H1 (cell line): ENCODE results near the gene SH3RF3. TPM values are rescaled to one million over a fixed set of nuclear protein-coding genes. Genes with fewer than 3 reads are reported as not detected.

Source experiments
- CTCF ChIA-PET: fragments of 300-600 bp; sonication (Branson Sonifier 250); formaldehyde crosslinking; loops from one replicate; lab custom pipeline; 2021; ENCODE audit not compliant: partially characterized antibody; lab: Charles Lee
- POLR2A ChIA-PET: fragments of 300-600 bp; sonication (Branson Sonifier 250); formaldehyde crosslinking; loops from one replicate; lab custom pipeline; 2021; ENCODE audit warnings: inconsistent platforms; ENCODE audit not compliant: partially characterized antibody; lab: Charles Lee
- DNase-seq, 2 experiments: peaks; one replicate each; pipeline versions ENCODE4 v3.0.0 to v3.0.0-alpha.2; 2010 to 2022; ENCODE audit warnings: low spot score in 2 of 2, low read depth in 1 of 2, mixed read lengths in 1 of 2
- FAIRE-seq: peaks from 2 replicates; lab custom pipeline; 2011; peaks lifted over from hg19 to GRCh38; lab: Jason Lieb, UNC
- H2AFZ ChIP-seq: 2 replicates; pipeline ENCODE4 v1.8.1; 2012; ENCODE audit warnings: low read length, inconsistent platforms
- H2AK5ac ChIP-seq: 2 replicates; pipeline ENCODE4 v1.6.1; 2013; ENCODE audit warnings: low read depth, low read length
- H2BK120ac ChIP-seq: replicated peaks from 2 replicates; pipeline ENCODE3; 2013; ENCODE audit warnings: low read depth, low read length, inconsistent platforms
- H2BK12ac ChIP-seq: 2 replicates; pipeline ENCODE4 v1.6.1; 2013; ENCODE audit warnings: low read depth, low read length
- H2BK15ac ChIP-seq: 2 replicates; pipeline ENCODE4 v1.6.1; 2013; ENCODE audit warnings: low read length
- H2BK20ac ChIP-seq: 2 replicates; pipeline ENCODE4 v1.6.1; 2013; ENCODE audit warnings: low read length
- H2BK5ac ChIP-seq: 2 replicates; pipeline ENCODE4 v1.6.1; 2013; ENCODE audit warnings: low read depth, low read length
- H3K14ac ChIP-seq: 2 replicates; pipeline ENCODE4 v1.6.1; 2013; ENCODE audit warnings: inconsistent platforms; ENCODE audit not compliant: insufficient read length
- H3K18ac ChIP-seq: 2 replicates; pipeline ENCODE4 v1.6.1; 2013; ENCODE audit warnings: low read length; ENCODE audit errors: extremely low read depth
- H3K23ac ChIP-seq: 2 replicates; pipeline ENCODE4 v1.6.1; 2013; ENCODE audit warnings: inconsistent platforms; ENCODE audit not compliant: insufficient read length
- H3K23me2 ChIP-seq: 2 replicates; pipeline ENCODE4 v1.6.1; 2013; ENCODE audit warnings: low read depth, low read length
- H3K27ac ChIP-seq: 2 replicates; pipeline ENCODE4 v1.6.1; 2011; ENCODE audit warnings: low read depth, low read length, inconsistent platforms
- H3K27me3 ChIP-seq, 4 experiments: replicated peaks in 1 of 4; 1 replicate in 1 of 4; 2 replicates in 3 of 4; pipeline versions ENCODE4 v1.6.1 to v1.8.1; 2011 to 2013; ENCODE audit warnings: low read length in 3 of 4, mild to moderate bottlenecking in 3 of 4, inconsistent platforms in 2 of 4, mixed read lengths in 2 of 4, moderate library complexity in 1 of 4; ENCODE audit not compliant: control insufficient read depth in 3 of 4, insufficient read depth in 3 of 4; ENCODE audit errors: extremely low read depth in 1 of 4
- H3K36me3 ChIP-seq, 4 experiments: 2 replicates each; pipeline versions ENCODE4 v1.6.1 to v1.8.1; 2011 to 2013; ENCODE audit warnings: mild to moderate bottlenecking in 4 of 4, low read length in 3 of 4, moderate library complexity in 2 of 4, control low read depth in 1 of 4, inconsistent platforms in 1 of 4; ENCODE audit not compliant: insufficient read depth in 4 of 4, control insufficient read depth in 2 of 4
- H3K4ac ChIP-seq: replicated peaks from 2 replicates; pipeline ENCODE3; 2013; ENCODE audit warnings: low read length, low read depth, mixed read lengths, inconsistent platforms; ENCODE audit not compliant: insufficient read length
- H3K4me1 ChIP-seq, 4 experiments: replicated peaks in 1 of 4; 1 replicate in 1 of 4; 2 replicates in 3 of 4; pipeline versions ENCODE4 v1.6.1 to v1.8.1; 2011 to 2013; ENCODE audit warnings: low read length in 3 of 4, inconsistent platforms in 2 of 4, mixed read lengths in 1 of 4; ENCODE audit not compliant: insufficient read depth in 4 of 4, control insufficient read depth in 3 of 4
- H3K4me2 ChIP-seq, 2 experiments: 2 replicates each; pipeline versions ENCODE4 v1.6.1 to v1.8.1; 2011 to 2013; ENCODE audit warnings: low read depth in 2 of 2, low read length in 2 of 2, control low read depth in 1 of 2, inconsistent platforms in 1 of 2, mild to moderate bottlenecking in 1 of 2; ENCODE audit not compliant: insufficient read depth in 1 of 2
- H3K4me3 ChIP-seq, 4 experiments: fragments of 200-600, 300-600 bp in 1 of 4; sonication (generic), shearing (Covaris generic), sonication (Bioruptor Twin) in 1 of 4; 2 replicates each; pipeline versions ENCODE4 v1.5.1 to v1.8.1; 2011 to 2016; ENCODE audit warnings: low read length in 4 of 4, low read depth in 3 of 4, control low read depth in 2 of 4, inconsistent platforms in 2 of 4, mild to moderate bottlenecking in 2 of 4, mixed read lengths in 1 of 4, moderate library complexity in 1 of 4; ENCODE audit not compliant: insufficient read depth in 2 of 4; ENCODE audit errors: extremely low read depth in 1 of 4
- H3K56ac ChIP-seq: replicated peaks from 2 replicates; pipeline ENCODE3; 2013; ENCODE audit warnings: low read depth, mild to moderate bottlenecking, mixed read lengths, low read length, inconsistent platforms; ENCODE audit not compliant: insufficient read length
- H3K79me1 ChIP-seq: 2 replicates; pipeline ENCODE4 v1.6.1; 2013; ENCODE audit warnings: low read depth, low read length, control low read depth
- H3K79me2 ChIP-seq, 2 experiments: 2 replicates each; pipeline versions ENCODE4 v1.6.1 to v1.8.1; 2012 to 2013; ENCODE audit warnings: low read length in 2 of 2, mild to moderate bottlenecking in 2 of 2, inconsistent platforms in 1 of 2; ENCODE audit not compliant: insufficient read depth in 2 of 2, control insufficient read depth in 1 of 2
- H3K9ac ChIP-seq, 4 experiments: replicated peaks in 1 of 4; 1 replicate in 1 of 4; 2 replicates in 3 of 4; pipeline versions ENCODE4 v1.6.1 to v1.8.1; 2011 to 2013; ENCODE audit warnings: low read depth in 3 of 4, low read length in 3 of 4, control low read depth in 2 of 4, mild to moderate bottlenecking in 2 of 4, moderate library complexity in 2 of 4, inconsistent platforms in 1 of 4; ENCODE audit errors: extremely low read depth in 1 of 4
- H3K9me3 ChIP-seq, 2 experiments: 2 replicates each; pipeline versions ENCODE4 v1.6.1 to v1.8.1; 2012 to 2013; ENCODE audit warnings: mild to moderate bottlenecking in 2 of 2, moderate library complexity in 2 of 2, control low read depth in 1 of 2, inconsistent platforms in 1 of 2, low read depth in 1 of 2, low read length in 1 of 2, mixed read lengths in 1 of 2; ENCODE audit not compliant: insufficient read depth in 2 of 2
- H4K20me1 ChIP-seq, 2 experiments: replicated peaks in 1 of 2; 2 replicates each; pipeline versions ENCODE3 to v1.8.1; 2011 to 2013; ENCODE audit warnings: inconsistent platforms in 2 of 2, low read length in 2 of 2, mild to moderate bottlenecking in 1 of 2; ENCODE audit not compliant: insufficient read depth in 2 of 2, control insufficient read depth in 1 of 2
- H4K5ac ChIP-seq: 2 replicates; pipeline ENCODE4 v1.6.1; 2013; ENCODE audit warnings: low read length, low read depth, mixed read lengths, inconsistent platforms; ENCODE audit not compliant: insufficient read length
- H4K8ac ChIP-seq: 2 replicates; pipeline ENCODE4 v1.8.0; 2013; ENCODE audit warnings: mild to moderate bottlenecking, moderate library complexity, low read length, inconsistent platforms; ENCODE audit not compliant: insufficient read depth; ENCODE audit errors: extremely low read depth
- H4K91ac ChIP-seq: replicated peaks from 2 replicates; pipeline ENCODE3; 2013; ENCODE audit warnings: low read length, mixed read lengths, inconsistent platforms; ENCODE audit not compliant: insufficient read length
- CBX5 ChIP-seq: fragments of 300-800, 300-1000 bp; sonication (generic); IDR thresholded peaks from 2 replicates; pipeline ENCODE4 v1.7.1; 2016; ENCODE audit warnings: antibody characterized with exemption, low read length, low read depth
- JUND ChIP-seq: IDR thresholded peaks from 2 replicates; pipeline ENCODE4 v1.6.1; 2011; ENCODE audit warnings: mild to moderate bottlenecking, improper control_type of control experiment, low read length
- MAFK ChIP-seq: IDR thresholded peaks from 2 replicates; pipeline ENCODE4 v1.6.1; 2012; ENCODE audit warnings: low read depth, mild to moderate bottlenecking, improper control_type of control experiment, low read length
- NRF1 ChIP-seq: IDR thresholded peaks from 2 replicates; pipeline ENCODE4 v1.6.1; 2011; ENCODE audit warnings: mild to moderate bottlenecking, low read depth, low read length, improper control_type of control experiment
- PHF8 ChIP-seq: fragments of 200-600 bp; sonication (generic); conservative IDR thresholded peaks from 2 replicates; pipeline ENCODE4 v1.7.1; 2012; ENCODE audit warnings: low read depth, mild to moderate bottlenecking, inconsistent platforms, low read length, moderate library complexity
- SAP30 ChIP-seq: fragments of 300-600 bp; sonication (generic); IDR thresholded peaks from 2 replicates; pipeline ENCODE4 v1.7.1; 2012; ENCODE audit warnings: low read length, moderate library complexity, mild to moderate bottlenecking, inconsistent platforms; ENCODE audit not compliant: insufficient read depth, insufficient replicate concordance
- TAF1 ChIP-seq: IDR thresholded peaks from 2 replicates; pipeline ENCODE4 v1.6.1; 2011; ENCODE audit warnings: mild to moderate bottlenecking, low read depth, low read length
- TEAD4 ChIP-seq: IDR thresholded peaks from 2 replicates; pipeline ENCODE4 v1.6.1; 2012; ENCODE audit warnings: low read depth, low read length, inconsistent platforms, mixed read lengths
- WGBS, 2 experiments: shearing (Covaris generic) in 1 of 2; methylation state at CpG; one replicate each; pipeline versions ENCODE4 v1.1.6 to v1.1.7; 2013 to 2015; ENCODE audit warnings: low lambda C conversion rate in 2 of 2, mixed read lengths in 2 of 2, inconsistent platforms in 1 of 2, low coverage in 1 of 2, missing lambda C conversion rate in 1 of 2; ENCODE audit not compliant: insufficient replicate concordance in 2 of 2, insufficient coverage in 1 of 2, insufficient read length in 1 of 2; ENCODE audit errors: extremely low coverage in 1 of 2, missing lambda C conversion rate in 1 of 2; 5-methylcytosine and 5-hydroxymethylcytosine counted together
- polyA plus RNA-seq, 7 experiments: library from polyadenylated mRNA; depleted of rRNA in 3 of 7; stranded (reverse) in 5 of 7; unstranded in 2 of 7; fragments of >200 nt in 5 of 7; fragments of 200-250 nt in 2 of 7; gene quantifications; 1 replicate in 5 of 7; 2 replicates in 1 of 7; 4 replicates in 1 of 7; pipeline versions ENCODE4 v1.2.1 to v1.2.3, GENCODE V29; 2011 to 2013; ENCODE audit warnings: missing spikeins in 2 of 7, mixed read lengths in 2 of 7
- total RNA-seq: library from RNA; stranded (reverse); fragmentation: NEBNext Ultra II Directional; extraction: Animal tissue kit (Norgen Biotek cat#: 25700); gene quantifications from 2 replicates; pipeline ENCODE4 v1.2.1, GENCODE V29; 2021
- TF ChIP-seq, protein P1 (sequence below): IDR thresholded peaks from 2 replicates; pipeline ENCODE4 v1.6.1; 2012; ENCODE audit warnings: inconsistent platforms
- TF ChIP-seq, protein P2 (sequence below): IDR thresholded peaks from 2 replicates; pipeline ENCODE4 v1.6.1; 2011; ENCODE audit warnings: low read depth, mild to moderate bottlenecking, low read length; ENCODE audit not compliant: insufficient read depth

SH3RF3 gene
- total and polyA plus RNA-seq, 2 of the 8 experiments (the other 6 are each of a cell fraction or from before 2014, with no cell fraction given): 0.11 to 0.65 TPM

DNA sequence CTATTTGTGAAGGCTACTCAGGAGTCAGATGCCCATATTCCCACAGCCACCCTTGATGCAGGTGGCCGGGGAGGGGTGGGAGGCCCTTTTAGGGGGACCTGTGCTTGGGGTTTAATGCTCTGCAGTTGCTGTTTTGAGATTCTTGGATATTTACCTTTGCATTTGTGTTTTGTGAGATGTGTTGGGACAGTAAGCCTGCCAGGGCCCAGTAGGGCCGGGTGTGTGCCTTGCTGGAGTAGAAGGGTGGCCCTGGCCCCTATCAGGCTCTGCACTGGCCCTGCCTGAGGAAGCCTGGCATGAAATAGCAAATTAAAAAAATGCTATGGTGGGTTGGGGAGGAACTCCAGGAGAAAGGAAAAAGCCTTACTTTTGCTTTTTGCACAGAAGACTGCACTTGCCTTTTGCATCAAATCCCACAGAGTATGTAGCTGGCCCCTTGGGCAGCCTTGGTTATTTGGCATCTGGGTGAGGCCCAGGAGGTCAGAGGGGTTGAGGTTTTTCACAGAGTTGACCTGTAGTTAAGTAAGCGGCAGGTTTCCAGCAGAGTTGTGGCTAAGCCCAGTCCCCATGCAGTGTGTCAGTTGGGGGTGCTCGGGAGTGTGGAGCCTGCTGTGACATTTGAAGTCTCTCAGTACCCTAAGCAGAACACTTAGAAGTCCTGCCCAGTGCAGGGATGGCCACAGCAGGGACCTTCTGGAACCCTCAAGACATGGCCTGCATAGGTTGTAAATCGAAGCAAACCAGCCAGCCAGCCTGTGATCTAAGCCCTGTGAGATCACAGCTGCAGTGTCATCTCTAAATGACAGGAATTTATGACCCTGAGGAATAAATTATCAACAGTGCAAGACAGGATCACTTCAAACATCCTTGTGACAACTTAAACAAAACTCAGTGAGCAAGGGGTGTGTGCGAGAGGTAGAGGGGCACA lies 68.8 kb downstream of the SH3RF3 start:
- Histone ChIP-seq H3K4ac (no peak overlapping the region), H2AK5ac (no peak overlapping the region), H3K79me2 (no peaks in the 10 kb centered on the region), H2BK12ac (no peak overlapping the region), H2AFZ (no peak overlapping the region), H3K23ac (no peak overlapping the region), H3K23me2 (no peaks in the 10 kb centered on the region), H3K27ac (no peak overlapping the region), H4K20me1 (no peaks in the 10 kb centered on the region), H3K79me1 (no peaks in the 10 kb centered on the region; the same call in 1 of the 2 replicates), H4K91ac (no peak overlapping the region), H2BK5ac (no peak overlapping the region), H2BK20ac (no peak overlapping the region), H4K8ac (no peak overlapping the region), H2BK15ac (no peak overlapping the region), H3K36me3 (no peaks in the 10 kb centered on the region), H3K27me3 (peaks cover 0 to 2% (median 0%) of the 10 kb centered on the region in 4 experiments; a peak in 2 of 7 replicates), H4K5ac (no peak overlapping the region), H3K9ac (no peak overlapping the region), H3K56ac (no peak overlapping the region), H3K4me2 (no peak overlapping the region), H3K4me3 (no peak overlapping the region), H3K18ac (no peak overlapping the region), H3K4me1 (peaks cover 0 to 4% (median 1%) of the 10 kb centered on the region in 4 experiments; a peak in 2 of 7 replicates), H3K9me3 (no peaks in the 10 kb centered on the region), H3K14ac (no peak overlapping the region), H2BK120ac (no peak overlapping the region)
- no peak for FAIRE-seq
- 89% methylated on average over 6 of the region's 6 CpGs; no CpG with 5 or more reads in 1 of the 2 experiments for WGBS, 2 experiments
- CTCF ChIA-PET: interaction anchor here (1.6 kb wide), 1 partner anchor 18 kb away, joined by 5 read pairs; no protein-coding TSS in a partner anchor
- no peak for DNase-seq
- POLR2A ChIA-PET: no interaction called here
- TF ChIP-seq, protein P1, sequence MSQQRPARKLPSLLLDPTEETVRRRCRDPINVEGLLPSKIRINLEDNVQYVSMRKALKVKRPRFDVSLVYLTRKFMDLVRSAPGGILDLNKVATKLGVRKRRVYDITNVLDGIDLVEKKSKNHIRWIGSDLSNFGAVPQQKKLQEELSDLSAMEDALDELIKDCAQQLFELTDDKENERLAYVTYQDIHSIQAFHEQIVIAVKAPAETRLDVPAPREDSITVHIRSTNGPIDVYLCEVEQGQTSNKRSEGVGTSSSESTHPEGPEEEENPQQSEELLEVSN: no peak
- no peak for TF ChIP-seq TEAD4
- TF ChIP-seq JUND: no peak
- TF ChIP-seq TAF1: no peak
- TF ChIP-seq CBX5: no peak
- no peak for TF ChIP-seq MAFK
- TF ChIP-seq, protein P2, sequence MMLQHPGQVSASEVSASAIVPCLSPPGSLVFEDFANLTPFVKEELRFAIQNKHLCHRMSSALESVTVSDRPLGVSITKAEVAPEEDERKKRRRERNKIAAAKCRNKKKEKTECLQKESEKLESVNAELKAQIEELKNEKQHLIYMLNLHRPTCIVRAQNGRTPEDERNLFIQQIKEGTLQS: no peak
- TF ChIP-seq SAP30: no peak
- TF ChIP-seq PHF8: no peak
- no peak for TF ChIP-seq NRF1
